HG03354 (cell line): ENCODE results near the gene KLHL13.

Source experiments
- ATAC-seq: cut with Tn5 transposase; IDR thresholded peaks from one replicate; pipeline ENCODE4 v1.9.1; 2021; ENCODE audit warnings: mild to moderate bottlenecking; ENCODE audit not compliant: unreplicated experiment, poor library complexity, severe bottlenecking

The KLHL13 gene

DNA sequence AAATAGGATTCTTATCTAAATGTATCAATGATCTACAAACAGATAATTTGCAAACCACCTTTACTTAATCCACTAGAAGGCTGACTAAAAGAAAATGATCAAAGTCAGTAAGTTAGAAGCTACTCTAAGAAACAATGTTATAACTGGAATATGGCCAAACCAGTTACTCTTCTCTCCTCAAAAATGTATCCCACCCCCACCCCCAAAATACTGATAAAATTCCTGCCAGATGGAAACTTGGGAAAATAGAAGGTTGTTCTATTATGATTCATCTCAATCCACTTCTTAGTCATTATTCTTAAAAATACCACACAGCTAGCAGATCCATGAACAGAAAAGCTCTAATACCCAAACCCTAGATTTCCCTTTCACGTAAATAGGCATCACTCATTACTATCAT is 206.4 kb downstream of the KLHL13 start:
- ATAC-seq, result no peak

DNA sequence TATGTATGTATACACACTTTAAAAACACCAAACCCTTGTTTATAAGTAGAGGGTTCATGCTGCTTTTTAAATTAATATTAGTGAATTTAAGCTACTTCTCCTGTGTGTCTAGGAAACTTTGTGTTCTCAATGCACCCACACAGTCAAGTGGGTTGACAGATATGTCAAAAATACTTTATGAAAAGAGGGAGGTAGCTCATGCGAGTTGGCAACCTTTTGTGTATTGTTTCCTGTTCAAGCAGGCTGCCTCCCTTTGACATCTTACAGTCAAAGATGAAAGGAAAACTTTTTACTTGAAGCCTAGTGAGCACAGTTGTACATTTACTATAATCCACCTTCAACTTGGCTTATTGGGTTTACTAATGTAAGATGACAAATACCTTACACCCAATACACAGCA is 218.4 kb downstream of the KLHL13 start:
- ATAC-seq, result no peak

GRCh38 chrX:117895418-117895817 is 221.2 kb downstream of the KLHL13 start:
- no peak for ATAC-seq

GRCh38 chrX:117892469-117892868 is 224.1 kb downstream of the KLHL13 start:
- ATAC-seq, result no peak

DNA sequence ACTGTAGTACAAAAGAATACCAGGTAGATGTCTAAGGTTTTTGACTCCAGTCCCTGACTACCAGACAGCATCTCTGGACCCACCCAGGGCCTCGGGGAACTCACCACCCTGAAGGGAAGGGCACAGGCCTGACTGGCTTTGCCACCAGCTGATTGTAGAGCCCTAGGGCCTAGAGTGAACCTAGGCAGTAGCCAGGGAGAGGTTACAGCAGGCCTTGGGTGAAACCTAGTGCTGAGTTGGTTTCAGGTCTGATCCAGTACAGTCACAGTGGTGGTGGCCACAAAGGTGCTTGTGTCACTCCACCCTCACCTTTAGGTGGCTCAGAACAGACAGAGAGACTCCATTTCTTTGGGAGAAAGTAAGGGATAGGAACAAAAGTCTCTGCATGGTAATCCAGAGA is 244.8 kb downstream of the KLHL13 start:
- ATAC-seq, result no peak

- ATAC-seq, result no peak
Measured at GRCh38 chrX:117860517-117860916, 256.1 kb downstream of the KLHL13 start.

GRCh38 chrX:117854806-117855205 is 261.8 kb downstream of the KLHL13 start:
- ATAC-seq, result no peak

- no peak for ATAC-seq
Measured at GRCh38 chrX:117851025-117851424, 265.6 kb downstream of the KLHL13 start.
